CD4-positive, alpha-beta T cell (primary cell): ENCODE results near the gene BPIFB1. TPM values are rescaled to one million over a fixed set of nuclear protein-coding genes. Genes with fewer than 3 reads are reported as not detected.

Experiments
- ATAC-seq: fragments of 200-7000 bp; cut with Tn5 transposase; one replicate; pipeline ENCODE4 v1.10.0; 2022; ENCODE audit warnings: mild to moderate bottlenecking; ENCODE audit not compliant: poor library complexity
- CTCF ChIA-PET: fragments of 350-600 bp; sonication (Branson Sonifier 250); formaldehyde crosslinking; loops from one replicate; lab custom pipeline; 2021; ENCODE audit warnings: antibody characterized with exemption, inconsistent platforms; lab: Charles Lee
- POLR2A ChIA-PET: fragments of 350-600 bp; sonication (Branson Sonifier 250); formaldehyde crosslinking; loops from one replicate; lab custom pipeline; 2021; ENCODE audit warnings: antibody characterized with exemption, inconsistent platforms; lab: Charles Lee
- DNase-seq, 14 experiments: peaks; one replicate each; pipeline ENCODE4 v3.0.0-alpha.2; 2013 to 2020; ENCODE audit warnings: mixed read lengths in 2 of 14
- H3K27ac ChIP-seq, 2 donors: one replicate each; pipeline versions ENCODE4 v1.5.1 to v1.7.0; 2013; ENCODE audit warnings: low read length in 2 of 2, low read depth in 1 of 2, mild to moderate bottlenecking in 1 of 2
- H3K27me3 ChIP-seq, 2 experiments: 1 replicate in 1 of 2; 2 replicates in 1 of 2; pipeline versions ENCODE4 v1.6.1 to v1.7.0; 2013; ENCODE audit warnings: low read length in 2 of 2, control low read depth in 1 of 2, mild to moderate bottlenecking in 1 of 2, moderate library complexity in 1 of 2; ENCODE audit not compliant: insufficient read depth in 2 of 2, control insufficient read depth in 1 of 2
- H3K36me3 ChIP-seq: one replicate; pipeline ENCODE4 v1.6.1; 2013; ENCODE audit warnings: low read length, control low read depth; ENCODE audit not compliant: insufficient read depth
- H3K4me1 ChIP-seq: one replicate; pipeline ENCODE4 v1.6.1; 2013; ENCODE audit warnings: low read length, control low read depth; ENCODE audit not compliant: insufficient read depth
- H3K4me3 ChIP-seq: one replicate; pipeline ENCODE4 v1.5.1; 2013; ENCODE audit warnings: mild to moderate bottlenecking, low read length, moderate library complexity
- H3K9me3 ChIP-seq, 2 experiments: 1 replicate in 1 of 2; 2 replicates in 1 of 2; pipeline versions ENCODE4 v1.6.1 to v1.7.0; 2013; ENCODE audit warnings: low read length in 2 of 2, mild to moderate bottlenecking in 2 of 2, control low read depth in 1 of 2, moderate library complexity in 1 of 2; ENCODE audit not compliant: control insufficient read depth in 1 of 2, insufficient read depth in 1 of 2
- H3K27ac Mint-ChIP-seq: one replicate; pipeline ENCODE4 v1.8.0; 2020; ENCODE audit warnings: mixed read lengths
- H3K27me3 Mint-ChIP-seq: one replicate; pipeline ENCODE4 v1.8.0; 2021; ENCODE audit warnings: mixed read lengths
- H3K36me3 Mint-ChIP-seq: one replicate; pipeline ENCODE4 v1.8.0; 2021; ENCODE audit warnings: low read depth, mixed read lengths
- H3K4me1 Mint-ChIP-seq: one replicate; pipeline ENCODE4 v1.8.0; 2021; ENCODE audit warnings: low read depth, mixed read lengths
- H3K4me3 Mint-ChIP-seq: one replicate; pipeline ENCODE4 v1.8.0; 2020; ENCODE audit warnings: mild to moderate bottlenecking, mixed read lengths
- H3K9me3 Mint-ChIP-seq: one replicate; pipeline ENCODE4 v1.8.0; 2020; ENCODE audit warnings: mixed read lengths
- intact Hi-C, 2 experiments: fragments of 100-400 bp; cut with DNase I in 1 of 2; cut with micrococcal nuclease in 1 of 2; formaldehyde crosslinking; loops; one replicate each; pipeline versions ENCODE4 v1.15.1 to v1.9.0; 2023 to 2025; cut with DNase I, micrococcal nuclease
- total RNA-seq, 174 experiments: library from RNA in 2 of 174; stranded (reverse) in 2 of 174; gene quantifications; one replicate each; pipeline ENCODE4 v1.2.3 and lab custom pipeline; 2021 to 2026
- TF ChIP-seq, protein P1 (sequence below): fragments of 200-600 bp; IDR thresholded peaks from one replicate; pipeline ENCODE4 v1.8.0; 2022; ENCODE audit warnings: antibody characterized with exemption, mild to moderate bottlenecking

Gene BPIFB1
- total RNA-seq, 2 experiments from 2014 or later, result not detected

DNA sequence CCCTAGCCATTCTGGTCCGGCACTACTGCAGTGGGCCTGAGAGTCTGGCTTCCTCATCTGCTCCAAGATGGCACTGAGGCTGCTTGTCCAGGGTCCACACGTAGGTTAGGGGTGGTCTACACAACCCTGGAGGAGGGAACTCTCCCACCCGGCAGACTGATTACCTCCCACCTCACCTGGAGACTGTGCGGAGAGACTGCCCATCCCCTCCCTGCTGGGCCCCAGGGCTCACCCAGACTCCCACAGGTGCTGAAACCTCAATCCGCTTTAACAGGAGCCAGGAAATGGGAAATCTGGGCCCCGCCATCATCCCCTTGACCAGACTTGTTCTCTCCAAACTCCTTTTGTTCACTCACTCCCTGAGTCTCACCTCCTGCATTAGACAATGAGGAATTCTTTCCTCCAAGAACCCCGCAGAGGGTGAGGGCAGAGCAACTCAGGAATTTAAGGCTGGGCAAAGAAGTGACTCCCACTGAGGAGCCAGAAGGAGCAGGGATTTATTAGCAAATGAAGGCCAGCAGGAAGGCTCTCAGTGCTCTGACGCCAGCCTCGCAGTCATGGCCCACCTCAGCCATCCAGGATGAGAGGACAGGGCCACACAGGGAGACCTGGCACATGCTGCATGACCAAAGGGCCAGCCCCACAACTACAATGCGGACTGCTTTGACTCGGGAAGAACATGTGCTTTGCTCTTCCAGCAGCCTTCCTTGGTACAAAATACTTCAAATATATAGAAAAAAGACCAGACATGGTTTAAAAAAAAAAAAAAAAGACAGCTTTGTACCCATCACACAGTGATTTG, 65.3 kb downstream of the BPIFB1 start:
- H3K9me3 ChIP-seq, result no peaks in the 10 kb centered on the region
- ATAC-seq (no peak), DNase-seq (no peak)
- H3K4me1 ChIP-seq, result peaks cover 15% of the 10 kb centered on the region
- ChIA-PET POLR2A (no interaction called here), CTCF (no interaction called here)
- Mint-ChIP-seq H3K4me3 (no peak overlapping the region), H3K36me3 (peaks cover 30% of the 10 kb centered on the region), H3K27ac (no peak overlapping the region), H3K9me3 (no peaks in the 10 kb centered on the region), H3K27me3 (no peaks in the 10 kb centered on the region), H3K4me1 (peaks cover 5% of the 10 kb centered on the region)
- intact Hi-C loops, result no loop called here
- H3K27ac ChIP-seq, result no peak overlapping the region
- TF ChIP-seq, protein P1, sequence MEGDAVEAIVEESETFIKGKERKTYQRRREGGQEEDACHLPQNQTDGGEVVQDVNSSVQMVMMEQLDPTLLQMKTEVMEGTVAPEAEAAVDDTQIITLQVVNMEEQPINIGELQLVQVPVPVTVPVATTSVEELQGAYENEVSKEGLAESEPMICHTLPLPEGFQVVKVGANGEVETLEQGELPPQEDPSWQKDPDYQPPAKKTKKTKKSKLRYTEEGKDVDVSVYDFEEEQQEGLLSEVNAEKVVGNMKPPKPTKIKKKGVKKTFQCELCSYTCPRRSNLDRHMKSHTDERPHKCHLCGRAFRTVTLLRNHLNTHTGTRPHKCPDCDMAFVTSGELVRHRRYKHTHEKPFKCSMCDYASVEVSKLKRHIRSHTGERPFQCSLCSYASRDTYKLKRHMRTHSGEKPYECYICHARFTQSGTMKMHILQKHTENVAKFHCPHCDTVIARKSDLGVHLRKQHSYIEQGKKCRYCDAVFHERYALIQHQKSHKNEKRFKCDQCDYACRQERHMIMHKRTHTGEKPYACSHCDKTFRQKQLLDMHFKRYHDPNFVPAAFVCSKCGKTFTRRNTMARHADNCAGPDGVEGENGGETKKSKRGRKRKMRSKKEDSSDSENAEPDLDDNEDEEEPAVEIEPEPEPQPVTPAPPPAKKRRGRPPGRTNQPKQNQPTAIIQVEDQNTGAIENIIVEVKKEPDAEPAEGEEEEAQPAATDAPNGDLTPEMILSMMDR, result no peak
- H3K36me3 ChIP-seq, result peaks cover 14% of the 10 kb centered on the region
- no peaks in the 10 kb centered on the region for H3K27me3 ChIP-seq
- H3K4me3 ChIP-seq, result no peak overlapping the region

- Mint-ChIP-seq H3K27me3 (no peaks in the 10 kb centered on the region), H3K4me1 (peaks cover 5% of the 10 kb centered on the region), H3K4me3 (no peak overlapping the region), H3K36me3 (peaks cover 39% of the 10 kb centered on the region), H3K27ac (peak overlapping the region; percentile 24), H3K9me3 (no peaks in the 10 kb centered on the region)
- DNase-seq, result no peak
- Histone ChIP-seq H3K9me3 (no peaks in the 10 kb centered on the region), H3K4me1 (peaks cover 15% of the 10 kb centered on the region), H3K27ac (no peak overlapping the region), H3K27me3 (no peaks in the 10 kb centered on the region), H3K36me3 (peaks cover 25% of the 10 kb centered on the region), H3K4me3 (no peak overlapping the region)
- intact Hi-C loops, result no loop called here
- ChIA-PET POLR2A (no interaction called here), CTCF (no interaction called here)
- TF ChIP-seq, protein P1, result no peak
- ATAC-seq, result no peak
Measured at GRCh38 chr20:33349493-33349892, 66.5 kb downstream of the BPIFB1 start.

DNA sequence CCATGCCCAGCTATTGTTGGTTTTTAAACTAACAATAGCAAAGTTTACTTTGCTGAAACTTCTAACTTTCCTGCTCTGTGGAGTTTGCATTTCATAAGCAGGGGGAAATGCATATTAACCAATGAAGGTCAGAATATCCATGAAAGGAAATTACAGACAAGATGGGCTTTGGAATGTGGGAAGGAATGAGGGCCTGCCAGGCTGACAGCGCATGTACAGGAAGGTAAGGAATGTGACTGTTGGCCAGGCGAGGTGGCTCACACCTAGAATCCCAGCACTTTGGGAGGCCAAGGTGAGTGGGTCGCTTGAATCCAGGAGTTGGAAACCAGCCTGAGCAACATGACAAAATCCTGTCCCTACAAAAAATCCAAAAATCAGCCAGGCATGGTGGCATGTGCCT, 68.7 kb downstream of the BPIFB1 start:
- intact Hi-C loops, result no loop called here
- Histone ChIP-seq H3K27me3 (no peaks in the 10 kb centered on the region), H3K4me1 (peaks cover 15% of the 10 kb centered on the region), H3K27ac (peak overlapping the region in 1 of 2 donors; percentile 30), H3K9me3 (no peaks in the 10 kb centered on the region), H3K36me3 (peaks cover 31% of the 10 kb centered on the region), H3K4me3 (no peak overlapping the region)
- no peak overlapping the region for H3K4me3 Mint-ChIP-seq
- H3K4me1 Mint-ChIP-seq, result peaks cover 5% of the 10 kb centered on the region
- H3K9me3 Mint-ChIP-seq, result no peaks in the 10 kb centered on the region
- POLR2A ChIA-PET, result no interaction called here
- TF ChIP-seq, protein P1, result no peak
- H3K27ac Mint-ChIP-seq, result peak overlapping the region; percentile 13
- CTCF ChIA-PET, result no interaction called here
- peaks cover 54% of the 10 kb centered on the region for H3K36me3 Mint-ChIP-seq
- H3K27me3 Mint-ChIP-seq, result no peaks in the 10 kb centered on the region
- ATAC-seq (no peak), DNase-seq (no peak)
